HG03025 (cell line): Measurements from ENCODE around the gene SLC35F3.
"Not testable (repeated sequence)": the region's sequence is repeated elsewhere in the genome, so short reads cannot be mapped to it uniquely, and the experiment has no call there.

Experiments used
- ATAC-seq: cut with Tn5 transposase; IDR thresholded peaks from one replicate; pipeline ENCODE4 v1.9.1; 2021; ENCODE audit warnings: mild to moderate bottlenecking, moderate library complexity; ENCODE audit not compliant: unreplicated experiment, low FRiP score

SLC35F3 gene

DNA sequence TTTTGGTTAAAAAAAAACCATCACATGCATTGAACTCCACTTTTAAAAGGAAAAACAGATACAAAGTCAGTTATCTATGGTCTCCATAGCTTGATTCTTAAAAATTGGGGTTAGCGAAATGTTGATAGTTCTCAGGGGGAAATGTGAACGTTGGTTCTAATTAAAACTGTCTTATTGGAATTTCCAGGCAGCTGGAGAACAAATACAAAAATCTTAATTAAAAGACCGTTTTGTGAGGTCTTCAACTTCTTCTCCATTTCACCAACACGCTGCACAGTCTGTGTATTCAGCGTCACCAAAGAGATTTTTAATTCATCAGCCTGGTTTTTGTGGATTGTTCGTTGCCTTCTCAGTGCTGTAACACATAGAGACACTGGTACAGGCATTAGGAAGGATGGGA, 369.5 kb downstream of the SLC35F3 start:
- ATAC-seq = no peak

DNA sequence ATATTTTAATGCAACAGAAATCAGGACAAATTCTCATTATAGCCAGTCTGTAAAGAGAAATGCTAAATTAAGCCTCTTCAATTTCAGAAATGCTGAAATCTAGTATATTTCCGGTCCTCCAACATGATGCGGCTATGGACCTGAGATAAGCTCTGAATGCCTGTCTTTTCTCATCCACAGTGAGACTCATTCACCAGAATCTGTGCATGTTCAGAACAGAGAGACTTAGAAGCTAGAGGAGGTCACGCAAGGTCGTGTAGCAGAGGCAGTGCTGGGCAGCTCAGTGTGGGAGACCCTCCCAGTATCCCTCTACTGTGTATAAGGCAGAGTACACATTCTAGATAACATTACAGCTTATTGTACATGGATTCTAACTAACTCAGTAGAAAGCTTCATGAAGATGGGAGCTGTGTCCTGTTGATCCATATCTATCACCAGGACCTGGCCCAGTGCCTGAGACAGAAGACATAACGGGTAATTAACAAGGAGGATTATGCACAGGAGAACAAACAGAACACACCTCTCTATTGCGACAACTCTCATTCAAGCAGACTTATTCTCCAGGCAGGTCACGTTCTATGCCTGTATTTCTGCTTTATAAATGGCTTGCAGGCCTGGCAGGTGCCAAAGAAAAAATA, 371.8 kb downstream of the SLC35F3 start:
- ATAC-seq = no peak

DNA sequence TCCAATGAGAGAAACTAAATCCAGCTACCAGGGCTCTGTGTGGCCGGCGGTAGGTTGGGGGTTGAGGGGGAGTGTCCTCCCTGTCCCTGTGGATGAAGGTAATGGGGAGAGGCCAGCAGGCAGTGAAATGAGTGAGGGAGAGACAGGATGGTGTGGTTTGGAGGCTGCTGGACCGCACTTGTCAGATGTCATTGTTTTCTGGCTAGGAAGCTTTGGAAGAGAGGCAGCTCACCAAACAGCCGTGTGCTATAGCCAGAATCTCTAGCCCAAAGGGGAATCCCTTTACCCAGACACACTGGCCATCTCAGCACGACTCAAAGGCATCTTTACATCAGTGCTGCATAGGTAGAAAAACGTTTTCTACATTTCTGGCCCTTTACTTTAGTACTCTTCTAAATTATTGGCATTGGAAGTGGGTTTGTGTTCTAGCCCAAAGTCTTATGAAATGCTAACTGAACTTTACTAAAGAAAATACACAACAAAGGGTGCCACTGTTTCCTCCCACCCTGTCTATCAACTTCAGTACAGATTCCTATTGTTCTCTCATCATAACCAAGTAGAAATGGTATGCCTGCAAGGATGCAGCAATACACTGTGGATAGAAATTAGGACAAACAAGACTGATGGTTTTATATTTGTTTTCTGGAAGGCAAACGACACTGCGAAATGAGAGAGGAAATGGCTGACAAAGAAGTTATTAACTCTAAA, 372.8 kb downstream of the SLC35F3 start:
- no peak for ATAC-seq

DNA sequence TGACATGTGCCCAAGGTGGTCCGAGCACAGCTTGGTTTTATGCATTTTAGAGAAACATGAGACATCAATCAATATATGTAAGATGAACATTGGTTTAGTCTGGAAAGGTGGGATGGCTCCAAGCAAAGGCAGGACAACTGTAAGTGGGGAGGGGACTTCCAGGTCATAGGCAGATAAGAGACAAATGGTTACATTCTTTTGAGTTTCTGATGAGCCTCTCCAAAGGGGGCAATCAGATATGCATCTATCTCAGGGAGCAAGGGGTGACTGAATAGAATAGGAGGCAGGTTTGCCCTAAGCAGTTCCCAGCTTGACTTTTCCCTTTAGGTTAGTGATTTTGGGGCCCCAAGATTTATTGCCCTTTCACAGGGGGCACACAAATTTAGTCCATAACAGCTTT, 374.5 kb downstream of the SLC35F3 start:
- no peak for ATAC-seq

DNA sequence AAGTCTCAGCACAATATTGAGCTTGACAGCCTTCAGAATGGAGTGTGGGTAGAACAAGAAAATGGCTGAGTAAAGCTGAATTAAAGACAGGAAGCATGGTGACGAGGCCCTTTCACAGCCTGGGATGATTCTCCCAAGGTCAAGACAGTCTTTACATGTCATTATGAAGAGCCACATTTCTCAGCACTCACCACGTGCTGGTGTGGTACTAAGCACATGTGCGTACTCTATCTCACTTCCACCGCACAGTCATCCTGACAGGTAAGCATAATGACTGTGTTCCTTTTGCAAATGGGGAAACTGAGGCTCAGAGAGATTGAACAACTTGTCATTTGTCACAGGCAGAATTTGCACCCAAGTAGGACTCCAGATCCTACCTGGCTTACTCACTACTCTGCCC, 376.0 kb downstream of the SLC35F3 start:
- no peak for ATAC-seq

DNA sequence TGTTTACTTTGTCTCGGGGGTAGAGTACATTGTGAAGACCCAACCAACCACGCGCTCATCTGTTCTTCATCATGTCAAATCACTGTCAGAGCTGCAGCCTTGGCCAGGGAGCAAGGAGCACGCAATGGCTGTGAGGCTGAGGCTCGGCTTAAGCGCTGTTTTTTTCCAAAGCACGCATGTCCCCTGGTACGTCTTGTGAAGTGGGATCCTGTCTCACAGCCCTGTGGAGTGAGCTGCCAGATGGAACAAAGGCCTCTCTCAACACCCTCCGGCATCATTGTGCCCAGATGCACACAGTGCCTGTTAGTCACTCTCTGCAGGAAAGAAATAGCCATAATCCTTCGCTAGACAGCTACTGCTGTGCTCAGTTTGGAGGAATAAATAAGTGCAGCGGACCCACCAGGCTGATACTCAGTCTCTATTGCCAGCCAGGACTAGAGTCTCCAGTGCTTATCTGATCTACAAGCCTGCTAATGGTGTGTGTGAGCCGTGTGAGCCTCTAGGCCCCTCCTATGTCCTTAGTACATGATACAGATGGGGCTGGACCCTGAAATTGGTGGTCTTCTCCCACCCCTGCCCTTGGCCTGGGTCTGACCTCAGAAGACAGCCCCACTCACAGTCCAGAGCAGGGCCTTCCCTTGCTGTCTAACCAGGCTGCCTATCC, 377.5 kb downstream of the SLC35F3 start:
- no peak for ATAC-seq

DNA sequence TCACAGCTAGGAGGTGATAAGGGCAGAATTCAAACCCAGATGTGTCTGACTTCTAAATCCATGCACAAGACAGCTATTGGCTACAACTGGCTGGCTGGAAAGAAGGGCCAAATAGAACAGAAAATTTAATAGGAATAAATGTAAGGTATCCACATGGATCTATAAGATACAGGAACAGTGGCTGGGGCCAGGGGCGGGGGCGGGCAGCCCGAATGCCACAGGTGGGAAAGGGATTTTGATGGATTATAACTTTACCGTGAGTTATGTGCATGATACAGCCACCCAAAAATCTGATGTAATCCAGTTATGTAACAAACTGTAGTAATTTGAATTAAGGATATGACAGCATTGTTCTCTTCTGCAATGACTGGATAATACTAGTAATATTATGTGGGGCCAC, 381.7 kb downstream of the SLC35F3 start:
- ATAC-seq = no peak

DNA sequence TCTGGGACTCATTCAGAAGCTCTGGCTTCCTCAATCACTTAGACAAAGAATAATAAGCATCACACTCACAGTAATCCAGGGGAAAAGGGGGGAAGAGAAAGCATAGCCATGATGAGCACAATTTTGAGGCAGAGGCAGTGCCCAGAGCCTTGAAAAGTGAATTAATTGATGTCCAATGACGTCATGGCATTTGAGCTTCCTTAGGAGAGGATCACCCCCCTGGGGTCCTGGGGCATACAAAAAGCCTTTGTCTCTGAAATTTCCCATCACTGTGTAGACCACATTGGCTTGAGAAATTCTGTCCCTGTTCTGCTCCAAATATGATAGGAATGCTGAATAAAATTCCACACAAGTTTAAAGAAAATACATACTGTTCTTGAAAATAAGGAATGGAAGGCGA, 384.5 kb downstream of the SLC35F3 start:
- no peak for ATAC-seq

DNA sequence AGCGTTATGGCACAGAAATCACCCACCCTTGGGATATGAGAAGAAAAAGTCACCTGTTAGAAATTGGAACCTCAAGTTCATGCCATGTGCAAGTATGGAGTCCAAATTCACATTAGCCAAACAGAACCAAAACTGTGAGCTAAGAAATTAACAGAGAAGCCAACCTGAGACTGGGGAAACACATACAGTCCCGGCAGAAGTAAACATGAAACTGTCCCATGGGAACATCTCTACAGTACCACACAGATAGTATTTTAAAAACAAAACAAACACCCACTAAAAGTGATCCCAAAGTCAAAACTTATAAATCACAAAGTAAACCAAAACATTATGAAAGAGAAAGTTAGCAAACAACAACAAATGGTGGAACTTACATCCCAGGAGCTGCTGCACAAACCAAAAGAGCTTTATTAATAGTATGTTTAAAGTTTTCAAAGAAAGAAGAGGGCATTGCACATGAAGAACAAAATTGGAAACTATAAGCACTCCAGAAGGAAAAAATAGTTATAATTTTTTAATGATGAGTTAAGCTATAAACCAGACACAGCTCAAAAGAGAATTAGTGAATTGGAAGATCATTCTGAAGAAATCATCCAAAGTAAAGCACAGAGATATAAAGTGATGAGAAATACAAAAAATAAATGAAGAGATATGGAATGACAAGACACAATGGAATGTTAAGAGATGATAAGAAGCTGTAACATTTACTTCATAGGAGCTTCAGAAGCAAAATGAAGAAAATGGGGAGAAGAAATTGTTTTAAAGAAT, 385.2 kb downstream of the SLC35F3 start:
- no peak for ATAC-seq

DNA sequence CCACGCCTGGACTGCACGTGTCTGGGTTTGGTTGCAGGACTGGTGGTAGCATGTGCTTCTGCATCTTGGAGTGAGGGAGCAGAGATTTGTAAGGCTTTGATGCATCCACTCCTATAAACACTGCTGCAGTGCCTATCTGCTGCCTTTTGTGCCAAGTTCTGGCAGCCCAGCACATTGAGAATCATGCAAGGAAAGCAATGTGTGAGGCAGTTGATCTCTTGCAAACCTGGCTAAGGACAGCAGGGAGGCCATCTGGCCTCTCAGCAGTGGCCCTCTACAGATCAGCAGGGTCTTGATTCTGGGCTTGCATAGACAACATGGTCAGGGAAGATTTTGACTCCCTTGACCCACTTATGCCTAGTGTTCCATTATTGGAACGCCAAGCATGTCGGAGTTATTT, 387.5 kb downstream of the SLC35F3 start:
- no peak for ATAC-seq

DNA sequence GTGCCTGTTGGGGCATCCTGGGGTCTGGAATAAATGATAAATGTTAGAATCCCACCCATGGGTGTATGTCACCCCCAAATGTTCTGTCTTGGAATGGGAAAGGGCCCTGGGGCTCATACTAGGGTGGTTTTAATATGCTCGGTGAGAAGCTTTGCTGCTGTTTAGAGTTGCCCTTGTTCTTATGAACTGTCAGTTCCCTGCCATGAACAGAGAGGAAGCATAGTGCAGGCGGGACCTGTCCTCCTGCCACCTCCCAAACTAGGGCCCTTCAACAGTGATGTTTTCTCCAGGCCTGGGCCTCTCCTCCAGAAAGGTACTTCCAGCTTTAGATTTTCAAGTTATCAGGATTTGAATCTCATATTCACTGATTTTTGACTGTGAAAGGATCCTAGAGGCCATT, 388.1 kb downstream of the SLC35F3 start:
- ATAC-seq = no peak

DNA sequence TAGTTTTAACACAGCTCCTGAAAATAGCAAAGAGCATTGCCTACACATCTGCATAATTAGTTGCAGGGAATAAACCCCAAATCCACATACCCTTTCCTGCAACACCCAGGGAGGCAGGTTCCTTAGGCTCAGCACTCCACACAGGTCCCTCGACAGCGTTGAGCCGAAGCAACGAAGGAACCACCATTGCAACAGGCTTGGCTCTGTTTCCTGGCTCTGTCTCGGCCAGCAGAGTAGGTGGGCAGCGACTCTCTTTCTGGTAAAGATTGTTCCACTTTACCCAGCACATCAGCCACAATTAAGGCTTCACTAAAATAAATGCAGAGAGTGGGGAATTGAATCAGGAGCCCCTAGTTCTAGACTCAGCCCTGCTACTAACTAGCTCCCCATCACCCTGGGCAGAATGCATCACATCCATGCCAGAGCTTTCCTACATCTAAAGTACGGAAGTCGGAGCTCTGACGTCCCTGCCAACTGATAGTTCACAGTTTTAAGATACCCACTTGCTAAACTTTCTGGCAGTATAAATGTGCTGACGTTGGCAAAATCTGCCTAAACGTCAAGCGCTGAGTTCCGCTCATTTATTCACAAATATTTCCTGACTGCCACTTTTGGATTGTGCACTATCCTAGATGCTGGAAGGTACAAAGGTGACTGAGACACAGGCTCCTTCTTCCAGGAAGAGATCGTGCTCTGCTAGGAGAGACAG, 389.8 kb downstream of the SLC35F3 start:
- ATAC-seq = no peak

DNA sequence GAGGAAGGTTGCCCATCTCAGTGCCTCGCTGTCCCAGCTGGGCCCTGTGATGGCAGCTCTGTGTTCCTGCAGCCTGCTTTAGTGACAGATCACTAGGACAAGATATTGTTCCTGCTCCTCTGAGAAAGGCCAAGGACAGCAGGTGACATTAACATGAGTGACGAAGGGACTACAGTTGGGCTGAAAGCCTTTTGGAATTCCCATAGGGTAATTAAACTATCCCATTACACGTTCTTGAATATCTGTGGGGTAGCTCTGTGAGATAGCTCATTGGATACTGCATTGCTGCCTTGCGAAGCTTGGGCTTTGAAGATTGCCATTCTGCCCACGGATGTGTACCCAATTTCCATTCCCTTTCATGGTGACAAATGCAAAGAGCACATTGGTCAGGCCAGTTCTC, 390.6 kb downstream of the SLC35F3 start:
- no peak for ATAC-seq

DNA sequence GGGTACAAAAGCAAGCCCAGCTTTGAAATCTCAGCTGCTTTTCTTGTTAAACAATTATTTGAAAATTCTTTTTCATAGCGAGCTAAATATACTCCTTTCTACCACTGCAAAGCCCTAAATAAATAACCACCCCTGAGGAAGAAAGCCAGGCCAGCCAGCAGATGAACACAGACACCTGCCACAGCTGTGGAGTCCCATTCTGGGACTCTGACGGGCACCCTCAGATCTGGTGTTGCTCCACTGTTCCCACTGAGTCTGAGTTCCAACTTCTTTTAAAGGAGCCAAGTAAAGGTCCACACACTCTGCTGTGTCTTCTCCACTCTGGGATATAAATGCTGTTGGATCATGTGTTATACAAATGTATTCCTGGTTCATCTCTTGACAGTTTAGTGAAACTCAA, 391.1 kb downstream of the SLC35F3 start:
- no peak for ATAC-seq

DNA sequence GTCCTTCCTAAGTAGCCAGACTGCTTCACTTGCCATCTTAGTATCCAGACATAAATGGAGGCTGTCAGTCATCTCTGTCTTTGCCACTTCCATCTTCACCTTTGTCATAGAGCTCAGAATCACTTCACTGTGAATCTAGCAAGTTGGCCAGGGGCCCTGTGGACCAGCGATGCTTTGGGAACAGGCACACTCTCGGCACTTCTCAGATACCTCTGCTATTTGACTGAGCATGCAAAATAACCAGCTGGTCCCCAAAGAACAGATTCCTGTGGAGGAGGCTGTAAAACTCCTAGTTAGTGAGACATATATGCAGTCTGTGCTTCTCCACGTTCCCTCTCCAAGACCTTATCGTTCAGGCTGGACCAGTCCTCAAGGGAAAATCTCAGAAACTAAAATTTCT, 392.0 kb downstream of the SLC35F3 start:
- ATAC-seq = no peak

DNA sequence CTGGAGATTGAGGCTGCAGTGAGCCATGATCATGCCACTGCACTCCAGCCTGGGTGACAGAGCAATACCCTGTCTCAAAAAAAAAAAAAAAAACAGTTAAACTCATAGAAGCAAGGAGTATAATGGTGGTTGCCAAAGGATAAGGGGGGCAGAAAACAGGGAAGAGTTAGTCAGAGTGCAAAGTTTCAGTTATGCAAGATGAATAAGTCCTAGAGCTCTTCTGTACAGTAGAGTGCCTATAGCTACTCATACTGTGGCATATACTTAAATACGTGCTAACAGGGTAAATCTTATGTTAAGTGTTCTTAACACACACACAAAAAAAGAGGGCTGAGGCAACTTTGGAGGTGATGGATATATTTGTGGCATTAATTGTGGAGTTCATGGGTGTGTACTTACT, 393.2 kb downstream of the SLC35F3 start:
- ATAC-seq = no peak

DNA sequence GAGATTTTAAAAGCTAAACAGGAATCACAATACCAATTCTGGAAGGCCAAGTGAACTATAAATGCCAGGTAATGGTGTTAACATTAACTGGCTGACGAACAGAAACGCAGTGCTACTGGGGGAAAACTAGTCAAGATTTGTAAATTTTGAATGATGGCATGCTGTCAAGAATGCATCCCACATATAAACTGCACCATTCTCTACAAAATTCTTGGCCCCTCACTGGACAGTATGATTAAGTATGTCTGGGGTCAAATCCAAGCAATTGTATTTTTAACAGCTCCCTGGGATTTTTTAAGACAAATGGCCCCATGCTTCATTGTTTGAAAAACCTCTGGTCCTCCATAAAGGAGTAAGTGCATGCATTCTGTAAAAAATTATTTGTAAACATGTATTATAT, 395.6 kb downstream of the SLC35F3 start:
- no peak for ATAC-seq

DNA sequence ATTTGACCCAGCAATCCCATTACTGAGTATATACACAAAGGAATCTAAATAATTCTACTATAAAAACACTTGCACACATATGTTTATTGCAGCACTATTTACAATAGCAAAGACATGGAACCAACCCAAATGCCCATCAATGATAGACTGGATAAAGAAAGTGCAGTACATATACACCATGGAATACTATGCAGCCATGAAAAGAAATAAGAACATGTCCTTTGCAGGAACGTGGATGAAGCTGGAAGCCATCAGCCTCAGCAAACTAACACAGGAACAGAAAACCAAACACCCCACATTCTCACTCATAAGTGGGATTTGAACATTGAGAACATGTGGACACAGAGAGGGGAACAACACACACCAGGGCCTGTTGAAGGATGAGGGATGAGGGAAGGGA, 397.2 kb downstream of the SLC35F3 start:
- ATAC-seq = not testable (repeated sequence)

DNA sequence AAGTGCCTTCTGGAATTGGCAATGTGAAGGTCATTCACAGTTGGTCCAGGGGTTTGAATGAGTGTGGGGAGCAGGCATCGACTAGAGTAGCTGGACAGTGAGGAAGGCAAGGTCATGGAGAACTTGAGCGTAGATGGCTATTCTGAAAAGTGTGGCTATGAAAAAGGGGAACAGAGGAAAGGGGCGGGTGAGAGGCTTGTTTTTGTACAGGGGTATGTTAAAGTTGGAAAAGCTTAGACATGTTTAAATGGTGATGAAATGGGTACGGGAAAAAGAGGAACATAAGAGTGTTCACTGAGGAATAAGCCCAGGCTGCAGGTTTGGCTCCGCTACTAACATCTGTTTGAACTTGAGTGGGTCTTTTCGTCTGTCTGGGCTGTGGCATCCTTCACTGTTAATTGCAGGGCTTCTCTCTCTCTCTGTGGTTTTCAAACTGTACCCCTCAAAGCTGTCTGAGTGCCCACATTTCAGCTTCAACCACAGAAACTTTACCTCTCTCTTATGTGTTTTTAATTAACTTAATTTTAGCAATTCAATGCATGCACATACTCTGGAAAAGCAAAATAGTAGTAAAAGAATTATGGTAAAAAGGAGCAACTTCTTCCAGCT, 398.0 kb downstream of the SLC35F3 start:
- ATAC-seq = no peak

DNA sequence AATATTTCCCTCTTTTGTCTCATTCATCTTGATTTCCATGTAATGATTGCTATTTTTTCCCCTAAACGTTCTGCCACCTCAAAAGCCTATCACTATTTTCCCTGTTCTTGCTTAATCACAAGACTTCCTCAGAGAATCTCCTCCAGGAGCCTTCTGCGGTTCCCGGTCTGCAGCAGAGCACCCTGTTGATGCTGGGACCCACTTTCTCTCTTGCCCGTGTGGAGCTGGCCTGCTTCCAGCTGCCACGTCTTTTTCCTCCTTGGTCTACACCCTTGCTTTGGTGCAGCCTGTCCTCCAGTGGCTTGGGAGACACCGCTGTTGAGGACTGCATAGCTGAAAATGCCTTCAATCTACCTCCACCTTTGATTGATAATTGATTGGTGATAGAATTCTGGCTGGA, 398.8 kb downstream of the SLC35F3 start:
- no peak for ATAC-seq
